H1 (cell line): ENCODE measurements around the gene KRTAP20-3. TPM values are rescaled to one million over a fixed set of nuclear protein-coding genes. Genes with fewer than 3 reads are reported as not detected.

Source experiments
- CTCF ChIA-PET: fragments of 300-600 bp; sonication (Branson Sonifier 250); formaldehyde crosslinking; loops from one replicate; lab custom pipeline; 2021; ENCODE audit not compliant: partially characterized antibody; lab: Charles Lee
- POLR2A ChIA-PET: fragments of 300-600 bp; sonication (Branson Sonifier 250); formaldehyde crosslinking; loops from one replicate; lab custom pipeline; 2021; ENCODE audit warnings: inconsistent platforms; ENCODE audit not compliant: partially characterized antibody; lab: Charles Lee
- DNase-seq, 2 experiments: peaks; one replicate each; pipeline versions ENCODE4 v3.0.0 to v3.0.0-alpha.2; 2010 to 2022; ENCODE audit warnings: low spot score in 2 of 2, low read depth in 1 of 2, mixed read lengths in 1 of 2
- FAIRE-seq: peaks from 2 replicates; lab custom pipeline; 2011; peaks lifted over from hg19 to GRCh38; lab: Jason Lieb, UNC
- H2AFZ ChIP-seq: 2 replicates; pipeline ENCODE4 v1.8.1; 2012; ENCODE audit warnings: low read length, inconsistent platforms
- H2AK5ac ChIP-seq: 2 replicates; pipeline ENCODE4 v1.6.1; 2013; ENCODE audit warnings: low read depth, low read length
- H2BK120ac ChIP-seq: replicated peaks from 2 replicates; pipeline ENCODE3; 2013; ENCODE audit warnings: low read depth, low read length, inconsistent platforms
- H2BK12ac ChIP-seq: 2 replicates; pipeline ENCODE4 v1.6.1; 2013; ENCODE audit warnings: low read depth, low read length
- H2BK15ac ChIP-seq: 2 replicates; pipeline ENCODE4 v1.6.1; 2013; ENCODE audit warnings: low read length
- H2BK20ac ChIP-seq: 2 replicates; pipeline ENCODE4 v1.6.1; 2013; ENCODE audit warnings: low read length
- H2BK5ac ChIP-seq: 2 replicates; pipeline ENCODE4 v1.6.1; 2013; ENCODE audit warnings: low read depth, low read length
- H3K14ac ChIP-seq: 2 replicates; pipeline ENCODE4 v1.6.1; 2013; ENCODE audit warnings: inconsistent platforms; ENCODE audit not compliant: insufficient read length
- H3K18ac ChIP-seq: 2 replicates; pipeline ENCODE4 v1.6.1; 2013; ENCODE audit warnings: low read length; ENCODE audit errors: extremely low read depth
- H3K23ac ChIP-seq: 2 replicates; pipeline ENCODE4 v1.6.1; 2013; ENCODE audit warnings: inconsistent platforms; ENCODE audit not compliant: insufficient read length
- H3K23me2 ChIP-seq: 2 replicates; pipeline ENCODE4 v1.6.1; 2013; ENCODE audit warnings: low read depth, low read length
- H3K27ac ChIP-seq: 2 replicates; pipeline ENCODE4 v1.6.1; 2011; ENCODE audit warnings: low read depth, low read length, inconsistent platforms
- H3K27me3 ChIP-seq, 4 experiments: replicated peaks in 1 of 4; 1 replicate in 1 of 4; 2 replicates in 3 of 4; pipeline versions ENCODE4 v1.6.1 to v1.8.1; 2011 to 2013; ENCODE audit warnings: low read length in 3 of 4, mild to moderate bottlenecking in 3 of 4, inconsistent platforms in 2 of 4, mixed read lengths in 2 of 4, moderate library complexity in 1 of 4; ENCODE audit not compliant: control insufficient read depth in 3 of 4, insufficient read depth in 3 of 4; ENCODE audit errors: extremely low read depth in 1 of 4
- H3K36me3 ChIP-seq, 4 experiments: 2 replicates each; pipeline versions ENCODE4 v1.6.1 to v1.8.1; 2011 to 2013; ENCODE audit warnings: mild to moderate bottlenecking in 4 of 4, low read length in 3 of 4, moderate library complexity in 2 of 4, control low read depth in 1 of 4, inconsistent platforms in 1 of 4; ENCODE audit not compliant: insufficient read depth in 4 of 4, control insufficient read depth in 2 of 4
- H3K4ac ChIP-seq: replicated peaks from 2 replicates; pipeline ENCODE3; 2013; ENCODE audit warnings: low read length, low read depth, mixed read lengths, inconsistent platforms; ENCODE audit not compliant: insufficient read length
- H3K4me1 ChIP-seq, 4 experiments: replicated peaks in 1 of 4; 1 replicate in 1 of 4; 2 replicates in 3 of 4; pipeline versions ENCODE4 v1.6.1 to v1.8.1; 2011 to 2013; ENCODE audit warnings: low read length in 3 of 4, inconsistent platforms in 2 of 4, mixed read lengths in 1 of 4; ENCODE audit not compliant: insufficient read depth in 4 of 4, control insufficient read depth in 3 of 4
- H3K4me2 ChIP-seq, 2 experiments: 2 replicates each; pipeline versions ENCODE4 v1.6.1 to v1.8.1; 2011 to 2013; ENCODE audit warnings: low read depth in 2 of 2, low read length in 2 of 2, control low read depth in 1 of 2, inconsistent platforms in 1 of 2, mild to moderate bottlenecking in 1 of 2; ENCODE audit not compliant: insufficient read depth in 1 of 2
- H3K4me3 ChIP-seq, 4 experiments: fragments of 200-600, 300-600 bp in 1 of 4; sonication (generic), shearing (Covaris generic), sonication (Bioruptor Twin) in 1 of 4; 2 replicates each; pipeline versions ENCODE4 v1.5.1 to v1.8.1; 2011 to 2016; ENCODE audit warnings: low read length in 4 of 4, low read depth in 3 of 4, control low read depth in 2 of 4, inconsistent platforms in 2 of 4, mild to moderate bottlenecking in 2 of 4, mixed read lengths in 1 of 4, moderate library complexity in 1 of 4; ENCODE audit not compliant: insufficient read depth in 2 of 4; ENCODE audit errors: extremely low read depth in 1 of 4
- H3K56ac ChIP-seq: replicated peaks from 2 replicates; pipeline ENCODE3; 2013; ENCODE audit warnings: low read depth, mild to moderate bottlenecking, mixed read lengths, low read length, inconsistent platforms; ENCODE audit not compliant: insufficient read length
- H3K79me1 ChIP-seq: 2 replicates; pipeline ENCODE4 v1.6.1; 2013; ENCODE audit warnings: low read depth, low read length, control low read depth
- H3K79me2 ChIP-seq, 2 experiments: 2 replicates each; pipeline versions ENCODE4 v1.6.1 to v1.8.1; 2012 to 2013; ENCODE audit warnings: low read length in 2 of 2, mild to moderate bottlenecking in 2 of 2, inconsistent platforms in 1 of 2; ENCODE audit not compliant: insufficient read depth in 2 of 2, control insufficient read depth in 1 of 2
- H3K9ac ChIP-seq, 4 experiments: replicated peaks in 1 of 4; 1 replicate in 1 of 4; 2 replicates in 3 of 4; pipeline versions ENCODE4 v1.6.1 to v1.8.1; 2011 to 2013; ENCODE audit warnings: low read depth in 3 of 4, low read length in 3 of 4, control low read depth in 2 of 4, mild to moderate bottlenecking in 2 of 4, moderate library complexity in 2 of 4, inconsistent platforms in 1 of 4; ENCODE audit errors: extremely low read depth in 1 of 4
- H3K9me3 ChIP-seq, 2 experiments: 2 replicates each; pipeline versions ENCODE4 v1.6.1 to v1.8.1; 2012 to 2013; ENCODE audit warnings: mild to moderate bottlenecking in 2 of 2, moderate library complexity in 2 of 2, control low read depth in 1 of 2, inconsistent platforms in 1 of 2, low read depth in 1 of 2, low read length in 1 of 2, mixed read lengths in 1 of 2; ENCODE audit not compliant: insufficient read depth in 2 of 2
- H4K20me1 ChIP-seq, 2 experiments: replicated peaks in 1 of 2; 2 replicates each; pipeline versions ENCODE3 to v1.8.1; 2011 to 2013; ENCODE audit warnings: inconsistent platforms in 2 of 2, low read length in 2 of 2, mild to moderate bottlenecking in 1 of 2; ENCODE audit not compliant: insufficient read depth in 2 of 2, control insufficient read depth in 1 of 2
- H4K5ac ChIP-seq: 2 replicates; pipeline ENCODE4 v1.6.1; 2013; ENCODE audit warnings: low read length, low read depth, mixed read lengths, inconsistent platforms; ENCODE audit not compliant: insufficient read length
- H4K8ac ChIP-seq: 2 replicates; pipeline ENCODE4 v1.8.0; 2013; ENCODE audit warnings: mild to moderate bottlenecking, moderate library complexity, low read length, inconsistent platforms; ENCODE audit not compliant: insufficient read depth; ENCODE audit errors: extremely low read depth
- H4K91ac ChIP-seq: replicated peaks from 2 replicates; pipeline ENCODE3; 2013; ENCODE audit warnings: low read length, mixed read lengths, inconsistent platforms; ENCODE audit not compliant: insufficient read length
- CEBPB ChIP-seq: IDR thresholded peaks from 2 replicates; pipeline ENCODE4 v1.6.1; 2012; ENCODE audit warnings: low read depth, low read length
- WGBS, 2 experiments: shearing (Covaris generic) in 1 of 2; methylation state at CpG; one replicate each; pipeline versions ENCODE4 v1.1.6 to v1.1.7; 2013 to 2015; ENCODE audit warnings: low lambda C conversion rate in 2 of 2, mixed read lengths in 2 of 2, inconsistent platforms in 1 of 2, low coverage in 1 of 2, missing lambda C conversion rate in 1 of 2; ENCODE audit not compliant: insufficient replicate concordance in 2 of 2, insufficient coverage in 1 of 2, insufficient read length in 1 of 2; ENCODE audit errors: extremely low coverage in 1 of 2, missing lambda C conversion rate in 1 of 2; 5-methylcytosine and 5-hydroxymethylcytosine counted together
- polyA plus RNA-seq, 7 experiments: library from polyadenylated mRNA; depleted of rRNA in 3 of 7; stranded (reverse) in 5 of 7; unstranded in 2 of 7; fragments of >200 nt in 5 of 7; fragments of 200-250 nt in 2 of 7; gene quantifications; 1 replicate in 5 of 7; 2 replicates in 1 of 7; 4 replicates in 1 of 7; pipeline versions ENCODE4 v1.2.1 to v1.2.3, GENCODE V29; 2011 to 2013; ENCODE audit warnings: missing spikeins in 2 of 7, mixed read lengths in 2 of 7
- total RNA-seq: library from RNA; stranded (reverse); fragmentation: NEBNext Ultra II Directional; extraction: Animal tissue kit (Norgen Biotek cat#: 25700); gene quantifications from 2 replicates; pipeline ENCODE4 v1.2.1, GENCODE V29; 2021

Gene KRTAP20-3
- total and polyA plus RNA-seq, 2 of the 8 experiments (the other 6 are each of a cell fraction or from before 2014, with no cell fraction given), result not detected

GRCh38 chr21:30638686-30639085 lies 4.0 kb upstream of the KRTAP20-3 start:
- ChIA-PET CTCF (no interaction called here), POLR2A (no interaction called here)
- no peaks in the 10 kb centered on the region for H3K36me3 ChIP-seq
- H2BK20ac ChIP-seq, result no peak overlapping the region
- no peak overlapping the region for H2AK5ac ChIP-seq
- H3K9ac ChIP-seq, result no peak overlapping the region
- H4K20me1 ChIP-seq, result no peaks in the 10 kb centered on the region
- no peak overlapping the region for H3K4me2 ChIP-seq
- no peak overlapping the region for H3K27ac ChIP-seq
- 95% methylated on average over 3 of the region's 3 CpGs; no CpG with 5 or more reads in 1 of the 2 experiments for WGBS, 2 experiments
- no peak overlapping the region for H4K5ac ChIP-seq
- no peak overlapping the region for H3K23ac ChIP-seq
- no peak overlapping the region for H3K4ac ChIP-seq
- no peak overlapping the region for H4K91ac ChIP-seq
- no peak overlapping the region for H2BK5ac ChIP-seq
- H3K9me3 ChIP-seq, result peaks cover 0 to 3% of the 10 kb centered on the region in 2 experiments; a peak in 1 of 4 replicates
- no peak overlapping the region for H2BK120ac ChIP-seq
- no peaks in the 10 kb centered on the region for H3K23me2 ChIP-seq
- no peak overlapping the region for H2BK12ac ChIP-seq
- no peak overlapping the region for H3K18ac ChIP-seq
- DNase-seq (no peak), FAIRE-seq (no peak)
- H3K56ac ChIP-seq, result no peak overlapping the region
- no peaks in the 10 kb centered on the region for H3K27me3 ChIP-seq
- no peak overlapping the region for H2BK15ac ChIP-seq
- no peak overlapping the region for H3K4me3 ChIP-seq
- no peak overlapping the region for H2AFZ ChIP-seq
- H3K79me1 ChIP-seq, result no peaks in the 10 kb centered on the region
- no peak overlapping the region for H4K8ac ChIP-seq
- H3K4me1 ChIP-seq, result no peaks in the 10 kb centered on the region
- H3K14ac ChIP-seq, result no peak overlapping the region
- H3K79me2 ChIP-seq, result no peaks in the 10 kb centered on the region
- peak; percentile 51; the same call in 1 of the 2 replicates for TF ChIP-seq CEBPB
